ENCODE measurements around the gene ATG2B.
"Not testable (repeated sequence)": the region's sequence is repeated elsewhere in the genome, so short reads cannot be mapped to it uniquely, and the experiment has no call there.

ATG2B gene

DNA sequence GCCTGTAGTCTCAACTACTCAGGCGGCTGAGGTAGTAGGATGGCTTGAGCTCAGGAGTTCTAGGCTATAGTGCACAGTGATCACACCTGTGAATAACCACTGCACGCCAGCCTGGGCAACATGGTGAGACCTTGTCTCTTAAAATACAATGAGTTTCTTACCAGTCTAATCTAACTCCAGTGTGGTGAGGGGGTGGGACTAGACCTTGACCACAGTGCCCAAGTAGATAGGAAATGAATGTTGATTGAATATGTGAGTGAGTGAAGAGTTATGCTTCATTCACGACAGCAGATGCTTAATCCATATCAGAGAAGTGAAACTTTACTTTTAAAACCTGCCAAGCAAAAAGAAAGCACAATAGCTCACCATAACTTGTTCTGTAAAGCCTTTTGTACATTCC is 17.6 kb upstream of the ATG2B start:
- no peak for DNase-seq (ENCODE audit: low spot score)

DNA sequence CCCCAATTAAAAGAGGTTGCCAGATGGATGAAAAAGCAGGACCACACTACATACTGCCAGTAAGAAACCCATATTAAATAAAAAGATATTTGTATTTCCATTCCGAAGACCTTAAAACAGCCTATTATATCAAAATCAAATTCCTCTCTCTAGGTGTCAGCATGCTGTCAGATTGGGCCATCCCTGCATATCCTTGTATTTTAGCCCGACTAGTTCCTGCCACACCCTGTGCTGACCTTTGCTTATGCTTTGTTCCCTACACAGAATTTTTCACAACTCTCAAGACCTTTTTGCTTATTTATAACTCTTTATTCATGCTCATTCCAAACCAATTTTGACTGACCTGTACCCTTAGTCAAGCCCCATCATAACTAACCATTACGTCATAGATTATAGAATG is 13.0 kb upstream of the ATG2B start:
- DNase-seq (ENCODE audit: low spot score): no peak

DNA sequence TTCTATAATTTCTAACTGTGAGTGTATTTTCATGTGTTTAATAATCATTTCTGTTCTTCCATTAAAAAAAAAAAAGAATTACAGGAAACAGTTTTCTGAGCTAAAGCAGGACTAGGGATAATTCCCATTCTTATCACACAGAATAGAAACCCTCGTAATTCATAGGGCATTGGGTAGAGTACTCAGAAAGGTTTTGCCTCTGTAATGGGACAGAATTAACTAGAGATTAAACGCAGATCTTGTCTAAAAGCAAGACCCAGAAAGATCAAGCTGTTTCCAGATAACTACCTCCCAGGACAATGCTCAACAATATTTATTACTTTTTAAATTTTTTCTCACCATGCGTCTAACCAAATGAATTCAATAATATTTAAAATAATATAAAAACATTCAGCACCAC is 10.4 kb upstream of the ATG2B start:
- DNase-seq (ENCODE audit: low spot score): no peak

DNA sequence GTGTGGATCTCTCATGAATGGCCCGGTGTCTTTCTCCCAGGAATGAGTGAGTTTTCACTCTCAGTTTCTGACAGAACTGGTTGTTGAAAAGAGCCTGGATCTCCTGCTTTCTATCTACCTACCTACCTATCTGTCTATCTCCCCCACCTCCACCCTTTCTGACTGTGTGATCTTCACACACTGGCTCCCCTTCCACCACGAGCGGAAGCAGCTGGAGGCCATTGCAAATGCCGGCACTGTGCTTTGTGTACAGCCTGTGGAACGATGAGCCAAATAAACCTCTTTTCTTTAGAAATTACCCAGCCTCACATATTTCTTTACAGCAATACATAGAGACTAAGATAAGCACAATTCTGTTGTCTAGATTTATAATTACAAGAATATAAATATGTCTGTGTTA is 7.4 kb upstream of the ATG2B start:
- DNase-seq (ENCODE audit: low spot score): no peak

DNA sequence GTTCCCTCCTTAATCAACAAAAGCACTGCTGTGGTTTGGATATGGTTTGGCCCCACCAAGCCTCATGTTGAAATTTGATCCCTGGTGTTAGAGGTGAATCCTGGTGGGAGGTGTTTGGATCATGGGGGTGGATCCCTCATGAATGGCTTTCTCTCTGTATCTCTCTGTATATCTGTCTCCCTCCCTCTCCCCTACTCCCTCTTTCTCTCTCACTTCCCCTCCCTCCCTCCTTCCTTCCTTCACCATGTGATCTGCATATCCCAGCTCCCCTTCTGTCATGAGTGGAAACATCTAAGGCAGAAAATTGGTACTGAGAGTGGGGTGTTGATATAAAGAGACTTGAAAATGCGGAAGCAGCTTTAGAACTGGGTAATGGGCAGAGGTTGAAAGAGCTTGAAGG is 5.4 kb upstream of the ATG2B start:
- no peak for DNase-seq (ENCODE audit: low spot score)

DNA sequence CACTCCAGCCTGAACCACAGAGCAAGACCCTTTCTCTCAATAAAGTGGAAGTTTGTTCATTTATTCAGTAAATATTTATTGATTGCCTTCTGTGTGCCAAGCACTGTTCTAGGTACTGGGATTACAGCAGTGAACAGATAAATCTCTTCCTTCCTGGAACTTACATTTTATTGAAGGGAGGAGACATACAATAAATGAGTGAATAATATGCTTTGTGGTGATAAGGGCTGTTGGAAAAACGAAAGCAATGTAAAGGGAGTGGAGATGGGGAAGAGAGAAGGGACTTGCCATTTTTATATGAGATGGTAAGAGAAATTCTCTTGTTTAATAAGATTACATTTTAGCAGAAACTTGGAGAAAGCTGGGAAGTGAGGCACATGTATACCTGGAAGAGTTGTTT is 1.8 kb upstream of the ATG2B start:
- no peak for DNase-seq (ENCODE audit: low spot score)

DNA sequence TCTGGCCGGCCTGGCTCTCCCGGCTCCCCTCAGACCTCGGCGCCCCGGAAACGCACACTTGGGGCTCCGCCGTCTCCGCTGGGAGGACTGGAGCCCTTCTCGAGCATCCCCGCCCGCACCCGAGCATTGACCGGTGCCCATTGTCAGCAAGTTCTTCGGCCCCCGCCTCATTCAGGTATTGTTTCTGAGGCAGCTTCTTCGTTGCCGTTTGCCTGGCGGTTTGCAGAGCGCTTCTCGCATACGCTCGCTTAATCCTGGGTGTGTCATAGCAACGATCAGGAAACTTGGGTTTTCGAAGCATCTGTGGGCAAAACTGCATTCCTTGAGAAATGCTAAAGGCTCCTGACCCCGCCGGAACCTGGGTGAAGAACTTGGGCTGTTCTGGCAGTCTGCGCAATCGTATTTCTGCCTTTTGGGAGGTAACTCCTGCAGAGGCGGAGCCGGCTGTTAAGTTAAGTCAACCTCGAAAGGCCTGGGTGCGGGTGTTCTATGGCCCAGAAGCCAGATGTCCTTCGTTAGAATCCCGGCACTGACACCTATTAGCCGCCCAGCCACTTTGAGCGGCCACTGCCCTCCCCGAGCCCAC is 703 bp upstream of the ATG2B start:
- no peak for DNase-seq (ENCODE audit: low spot score)

DNA sequence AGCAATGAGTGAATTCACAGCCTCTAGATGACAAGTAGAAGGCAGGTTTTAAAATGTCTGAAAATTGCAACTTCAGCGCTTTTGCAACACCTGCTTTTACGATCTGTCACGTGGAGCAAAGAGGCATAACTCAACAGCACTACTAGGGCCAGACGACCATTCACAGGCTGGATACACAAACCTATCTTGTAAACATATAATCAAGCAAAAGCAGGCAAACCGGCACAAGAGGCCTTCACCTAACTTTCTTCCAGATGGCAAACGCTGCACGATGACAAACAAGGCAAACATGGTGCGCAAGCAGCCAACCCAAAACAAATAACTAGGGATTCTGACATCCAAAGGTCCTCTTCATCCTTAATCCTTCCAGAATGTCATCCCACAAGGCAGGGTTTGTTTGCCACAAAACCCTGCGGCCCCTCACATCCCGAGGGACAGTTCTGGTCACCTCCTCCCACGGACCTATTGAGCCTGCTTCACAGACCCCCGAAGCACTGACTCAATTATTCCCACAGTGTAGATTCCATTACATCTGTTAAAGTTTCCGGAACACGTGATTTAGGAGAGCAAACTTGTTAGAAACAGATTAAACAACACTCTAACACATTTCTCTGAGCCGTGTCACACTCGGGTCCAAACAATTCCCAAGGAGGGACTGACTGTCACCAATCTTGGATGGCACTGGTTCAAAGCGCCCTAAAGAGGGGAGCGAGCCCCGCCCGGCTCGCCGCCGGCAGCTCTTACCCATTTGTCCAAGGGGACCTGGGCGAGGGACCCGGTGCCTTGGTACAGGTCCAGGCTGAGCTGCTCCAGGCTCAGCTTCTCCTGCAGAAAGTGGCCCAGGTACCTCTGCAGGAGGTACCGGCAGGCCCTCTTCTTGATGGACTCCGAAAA is 823 bp downstream of the ATG2B start:
- DNase-seq (ENCODE audit: low spot score): no peak

DNA sequence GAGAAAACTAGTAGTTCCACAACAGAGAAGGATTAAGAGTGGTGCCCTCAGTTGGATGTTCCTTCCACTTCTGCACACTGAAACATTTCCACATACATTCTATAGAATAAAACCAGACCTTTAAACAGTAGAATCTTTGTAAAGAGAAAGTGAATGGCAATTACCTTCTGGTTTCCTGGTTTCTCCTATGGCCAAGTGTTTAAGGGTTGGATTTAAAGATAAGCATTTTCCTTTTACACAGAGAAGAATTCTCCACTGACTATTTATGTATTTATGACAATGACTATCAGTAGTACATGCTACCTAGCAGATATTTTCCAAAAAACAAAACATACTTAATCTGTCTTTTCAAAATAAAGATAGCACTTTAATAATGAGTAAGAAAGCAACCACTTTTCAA is 3.2 kb downstream of the ATG2B start:
- no peak for DNase-seq (ENCODE audit: low spot score)

DNA sequence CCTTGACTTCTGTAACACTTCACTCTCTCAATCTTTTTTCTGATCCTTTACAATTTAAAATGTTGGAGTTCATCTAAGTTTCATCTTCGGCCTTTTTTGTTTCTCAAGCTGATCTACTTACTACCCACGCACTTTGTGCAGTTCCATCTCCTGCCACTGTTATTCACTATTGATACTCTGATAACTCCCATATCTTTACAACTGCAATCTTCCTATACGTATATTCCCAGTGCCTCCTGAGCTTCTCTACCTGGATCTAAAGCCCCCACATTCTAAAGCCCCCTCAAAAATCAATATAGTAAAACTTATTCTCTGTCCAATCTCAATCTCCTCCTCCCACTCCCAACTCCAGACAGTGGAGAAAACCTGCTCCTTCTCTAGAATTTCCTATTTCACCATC is 5.9 kb downstream of the ATG2B start:
- no peak for DNase-seq (ENCODE audit: low spot score)

DNA sequence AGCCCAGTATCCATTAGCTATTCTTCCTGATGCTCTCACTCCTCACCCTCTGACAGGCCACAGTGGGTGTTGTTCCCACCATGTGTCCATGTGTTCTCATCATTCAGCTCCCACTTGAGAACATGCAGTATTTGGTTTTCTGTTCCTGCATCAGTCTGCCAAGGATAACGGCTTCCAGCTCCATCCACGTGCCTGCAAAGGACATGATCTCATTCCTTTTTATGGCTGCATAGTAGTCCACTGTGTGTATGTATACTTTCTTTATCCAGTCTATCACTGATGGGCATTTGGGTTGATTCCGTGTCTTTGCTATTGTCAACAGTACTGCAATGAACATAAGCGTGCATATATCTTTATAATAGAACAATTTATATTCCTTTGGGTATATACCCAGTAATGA is 8.9 kb downstream of the ATG2B start:
- no peak for DNase-seq (ENCODE audit: low spot score)

DNA sequence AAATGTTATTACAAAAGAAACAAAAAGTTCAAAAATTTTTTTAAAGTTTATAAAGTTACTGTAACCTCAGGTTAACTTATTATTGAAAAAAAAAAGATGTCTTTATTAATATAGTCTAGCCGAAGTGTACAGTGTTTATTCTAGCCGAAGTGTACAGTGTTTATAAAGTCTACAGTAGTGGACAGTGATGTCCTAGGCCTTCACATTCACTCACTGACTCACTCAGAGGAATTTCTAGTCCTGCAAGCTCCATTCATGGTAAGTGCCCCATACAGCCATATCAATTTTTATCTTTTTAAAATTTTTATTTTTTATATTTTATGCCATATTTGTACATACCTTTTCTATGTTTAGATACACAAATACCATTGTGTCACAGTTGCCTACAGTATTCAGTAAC is 10.4 kb downstream of the ATG2B start:
- no peak for DNase-seq (ENCODE audit: low spot score)

DNA sequence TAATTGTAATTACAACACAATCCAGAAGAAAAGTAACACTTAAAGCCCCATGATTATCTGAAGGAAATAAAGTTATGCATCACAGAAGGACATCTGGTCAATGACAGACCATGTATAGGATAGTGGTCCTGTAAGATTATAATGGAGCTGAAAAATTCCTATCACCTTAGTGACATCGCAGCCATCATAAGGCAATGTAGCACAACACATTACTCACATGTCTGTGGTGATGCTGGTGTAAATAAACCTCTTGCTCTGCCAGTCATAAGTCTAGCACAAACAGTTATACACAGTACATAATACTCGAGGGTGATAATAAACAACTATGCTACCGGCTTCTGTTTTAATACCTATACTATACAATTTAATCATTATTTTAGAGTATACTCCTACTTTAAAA is 11.2 kb downstream of the ATG2B start:
- no peak for DNase-seq (ENCODE audit: low spot score)

DNA sequence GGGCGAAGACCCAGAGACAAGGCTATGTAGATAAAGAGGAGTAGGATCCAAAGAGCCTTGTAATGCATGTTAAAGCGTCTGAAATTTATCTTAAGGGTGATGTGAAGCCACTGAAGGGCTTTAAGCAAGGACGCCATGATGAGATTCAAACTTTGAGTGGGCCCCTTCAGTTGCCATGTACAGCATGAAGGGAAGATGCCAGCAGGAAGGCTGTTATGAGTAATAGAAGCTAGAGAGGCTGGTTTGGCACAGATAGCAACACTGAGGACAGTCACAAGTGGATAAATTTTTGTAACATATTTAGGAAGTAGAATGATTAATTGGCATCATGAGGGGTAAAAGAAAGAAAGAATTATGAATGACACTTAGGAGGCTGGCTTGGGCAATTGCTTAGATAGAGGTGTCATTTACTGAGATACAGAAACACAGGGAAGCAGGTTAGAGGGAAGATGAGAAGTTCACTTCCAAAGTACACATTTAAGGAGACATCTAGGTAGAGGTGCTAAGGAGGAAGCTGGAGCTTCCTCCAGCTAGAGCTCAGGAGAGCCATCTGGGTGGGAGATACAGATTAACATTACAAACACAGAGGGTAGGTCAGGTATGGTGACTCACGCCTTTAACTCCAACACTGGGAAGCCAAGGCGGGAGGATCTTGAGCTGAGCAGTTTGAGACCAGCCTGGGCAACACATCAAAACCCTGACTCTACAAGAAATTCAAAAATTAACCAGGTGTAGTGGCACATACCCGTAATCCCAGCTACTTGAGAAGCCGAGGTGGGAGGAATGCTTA is 13.7 kb downstream of the ATG2B start:
- no peak for DNase-seq (ENCODE audit: low spot score)

DNA sequence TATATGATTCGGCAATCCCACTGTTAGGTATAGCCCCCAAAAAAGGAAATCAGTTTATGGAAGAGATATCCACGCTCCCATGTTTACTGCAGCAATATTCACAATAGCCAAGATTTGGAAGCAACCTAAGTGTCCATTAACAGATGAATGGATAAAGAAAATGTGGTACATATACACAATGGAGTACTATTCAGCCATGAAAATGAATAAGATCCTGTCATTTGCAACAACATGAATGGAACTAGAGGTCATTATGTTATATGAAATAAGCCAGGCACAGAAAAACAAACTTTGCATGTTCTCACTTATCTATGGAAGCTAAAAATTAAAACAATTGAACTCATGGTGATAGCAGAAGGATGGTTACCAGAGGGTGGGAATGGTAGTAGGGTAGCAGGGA is 15.2 kb downstream of the ATG2B start:
- DNase-seq (ENCODE audit: low spot score): not testable (repeated sequence)

DNA sequence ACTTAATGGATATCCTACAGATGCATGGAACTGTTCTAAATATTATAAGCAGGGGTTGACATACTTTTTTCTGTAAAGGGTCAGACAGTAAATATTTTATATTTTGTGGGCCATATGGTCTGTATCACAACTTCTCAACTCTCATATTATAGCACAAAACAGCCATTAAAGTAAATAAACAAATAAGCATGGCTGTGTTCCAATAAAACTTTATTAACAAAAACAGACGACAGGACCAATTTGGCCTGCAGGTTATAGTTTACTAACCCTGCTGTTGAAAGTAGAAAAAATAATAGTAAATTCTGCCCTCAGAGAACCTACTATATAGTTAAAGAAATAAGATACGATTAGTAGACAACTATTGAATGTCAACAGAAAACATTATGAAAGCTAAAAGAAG is 17.5 kb downstream of the ATG2B start:
- no peak for DNase-seq (ENCODE audit: low spot score)

DNA sequence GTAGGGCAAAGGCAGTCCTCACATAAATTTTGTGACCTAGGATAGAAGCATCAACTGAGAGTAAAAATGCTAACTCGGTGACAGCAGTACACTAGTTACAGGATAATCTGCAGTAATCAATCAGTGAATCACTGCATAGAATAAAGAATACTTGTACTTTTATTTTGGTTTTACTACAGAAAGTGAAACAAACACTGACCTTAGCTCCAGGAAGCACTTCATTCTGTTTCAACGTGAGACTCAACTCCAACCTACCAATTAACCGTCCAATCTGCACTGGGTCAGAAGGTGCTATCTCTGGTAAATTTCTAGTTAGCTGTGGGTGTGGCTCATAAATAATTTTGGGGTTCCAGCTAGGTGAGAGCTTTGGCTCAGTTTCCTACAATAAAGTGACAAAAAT is 21.8 kb downstream of the ATG2B start:
- DNase-seq (ENCODE audit: low spot score): no peak

DNA sequence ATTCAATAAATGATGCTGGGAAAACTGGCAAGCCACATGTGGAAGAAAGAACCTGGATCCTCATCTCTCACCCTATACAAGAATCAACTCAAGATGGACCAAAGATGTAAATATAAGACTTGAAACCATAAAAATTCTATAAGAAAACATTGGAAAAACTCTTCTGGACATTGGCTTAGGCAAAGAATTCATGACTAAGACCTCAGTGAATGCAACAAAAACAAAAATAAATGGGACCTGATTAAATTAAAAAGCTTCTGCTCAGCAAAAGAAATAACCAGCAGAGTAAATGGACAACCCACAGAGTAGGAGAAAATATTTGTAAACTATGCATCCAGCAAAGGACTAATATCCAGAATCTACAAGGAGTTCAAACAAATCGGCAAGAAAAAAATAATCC is 24.6 kb downstream of the ATG2B start:
- no peak for DNase-seq (ENCODE audit: low spot score)

DNA sequence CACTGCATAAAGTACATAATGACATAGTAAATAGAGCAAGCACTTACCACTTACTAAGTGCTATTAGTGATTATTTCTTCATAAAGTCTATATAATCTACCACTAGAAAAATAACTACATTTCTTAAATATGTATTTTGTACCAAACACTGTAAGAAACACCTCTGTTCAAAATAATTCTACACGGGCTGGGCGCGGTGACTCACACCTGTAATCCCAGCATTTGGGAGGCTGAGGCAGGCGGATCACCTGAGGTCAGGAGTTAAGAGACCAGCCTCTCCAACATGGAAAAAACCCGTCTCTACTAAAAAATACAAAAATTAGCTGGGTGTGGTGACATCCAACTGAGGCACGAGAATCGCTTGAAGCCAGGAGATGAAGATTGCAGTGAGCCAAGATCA is 38.9 kb downstream of the ATG2B start:
- no peak for DNase-seq (ENCODE audit: low spot score)

DNA sequence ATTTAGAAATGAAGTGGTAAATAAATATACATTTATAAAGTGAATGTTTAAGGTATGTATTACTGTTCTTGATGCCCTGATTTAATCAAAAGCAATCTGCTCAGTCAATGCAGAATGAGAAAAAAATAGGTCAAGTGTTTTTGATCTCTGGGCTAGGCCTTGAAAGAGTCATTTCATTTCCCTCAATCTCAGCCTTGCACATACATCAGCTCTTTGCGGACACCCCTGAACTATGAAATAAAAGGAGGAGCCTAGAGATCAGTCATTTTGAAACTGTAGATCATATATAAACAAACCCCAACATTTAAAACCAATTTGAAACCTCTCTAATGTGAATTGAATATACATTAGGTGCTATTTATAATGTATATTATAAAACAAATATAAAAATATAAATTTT is 42.5 kb downstream of the ATG2B start:
- DNase-seq (ENCODE audit: low spot score): no peak

DNA sequence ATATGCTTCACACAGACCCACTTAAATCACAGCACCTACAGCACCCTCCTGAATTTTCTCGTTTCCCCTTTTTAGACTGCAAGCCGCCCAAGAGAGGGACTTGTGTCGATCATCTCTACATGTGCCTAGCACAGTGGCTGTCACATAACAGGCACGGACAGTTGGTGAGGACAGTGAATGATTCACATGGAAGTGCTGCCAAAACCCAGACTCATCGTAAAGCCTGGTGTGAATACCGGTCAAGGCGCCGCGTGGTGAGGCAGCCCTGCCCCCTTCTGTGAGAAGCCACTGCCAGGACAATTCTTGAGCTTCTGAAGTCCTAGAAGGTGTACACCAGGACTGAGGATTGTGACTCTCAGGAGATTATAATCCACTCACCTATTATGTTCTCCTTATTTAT is 44.3 kb downstream of the ATG2B start:
- DNase-seq (ENCODE audit: low spot score): no peak

DNA sequence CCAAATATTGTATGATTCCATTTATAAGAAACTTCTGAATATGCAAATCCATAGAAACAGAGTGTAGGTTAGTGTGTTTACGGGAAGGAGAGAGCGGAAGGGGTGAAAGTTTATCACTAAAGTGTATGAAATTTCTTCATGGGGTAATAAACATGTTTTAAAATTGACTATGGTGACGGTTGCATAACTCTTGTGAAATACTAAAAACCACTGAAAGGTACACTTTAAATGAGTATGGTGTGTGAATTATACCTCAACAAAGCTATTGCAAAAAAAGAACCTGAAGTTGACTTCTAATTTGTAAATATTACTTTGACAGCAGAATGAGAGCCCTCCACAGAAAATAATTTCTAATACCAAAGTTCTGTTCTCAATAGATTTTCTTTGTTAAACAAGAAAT is 47.1 kb downstream of the ATG2B start:
- no peak for DNase-seq (ENCODE audit: low spot score)

DNA sequence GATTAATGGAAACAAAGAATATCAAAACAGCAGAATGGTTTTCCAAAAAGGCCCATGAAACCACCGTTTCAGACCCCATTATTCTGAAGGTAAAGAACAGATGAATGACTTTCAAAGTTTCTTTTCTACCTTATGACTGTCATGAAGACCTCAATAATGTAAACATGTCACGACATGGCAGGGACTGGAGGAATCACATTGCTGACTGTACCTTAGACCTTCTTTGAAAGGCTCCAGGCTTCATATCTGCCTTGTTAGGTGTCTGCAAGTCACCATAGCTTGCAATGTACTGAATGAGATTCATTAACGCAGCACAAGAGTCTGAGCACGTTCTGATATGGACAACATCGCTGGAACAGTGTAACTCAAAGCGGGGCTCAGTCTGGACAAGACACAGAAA is 52.2 kb downstream of the ATG2B start:
- no peak for DNase-seq (ENCODE audit: low spot score)
